ENCODE results near the gene PRDM8.

- no peak for TF ChIP-seq CTCF (IDR thresholded peaks at IDR 0.05)
- no peak for TF ChIP-seq POLR2A (IDR thresholded peaks at IDR 0.05)
- TF ChIP-seq EP300 (IDR thresholded peaks at IDR 0.05) = no peak
Measured at GRCh38 chr4:80188457-80188800, 8.9 kb upstream of the PRDM8 start.

Measured in tibial nerve (tissue), 4 donors.